GM18520 (cell line): ENCODE measurements around the gene METRN.

ENCODE experiments used
- ATAC-seq: cut with Tn5 transposase; IDR thresholded peaks from one replicate; pipeline ENCODE4 v1.9.1; 2021; ENCODE audit not compliant: unreplicated experiment

Gene METRN

DNA sequence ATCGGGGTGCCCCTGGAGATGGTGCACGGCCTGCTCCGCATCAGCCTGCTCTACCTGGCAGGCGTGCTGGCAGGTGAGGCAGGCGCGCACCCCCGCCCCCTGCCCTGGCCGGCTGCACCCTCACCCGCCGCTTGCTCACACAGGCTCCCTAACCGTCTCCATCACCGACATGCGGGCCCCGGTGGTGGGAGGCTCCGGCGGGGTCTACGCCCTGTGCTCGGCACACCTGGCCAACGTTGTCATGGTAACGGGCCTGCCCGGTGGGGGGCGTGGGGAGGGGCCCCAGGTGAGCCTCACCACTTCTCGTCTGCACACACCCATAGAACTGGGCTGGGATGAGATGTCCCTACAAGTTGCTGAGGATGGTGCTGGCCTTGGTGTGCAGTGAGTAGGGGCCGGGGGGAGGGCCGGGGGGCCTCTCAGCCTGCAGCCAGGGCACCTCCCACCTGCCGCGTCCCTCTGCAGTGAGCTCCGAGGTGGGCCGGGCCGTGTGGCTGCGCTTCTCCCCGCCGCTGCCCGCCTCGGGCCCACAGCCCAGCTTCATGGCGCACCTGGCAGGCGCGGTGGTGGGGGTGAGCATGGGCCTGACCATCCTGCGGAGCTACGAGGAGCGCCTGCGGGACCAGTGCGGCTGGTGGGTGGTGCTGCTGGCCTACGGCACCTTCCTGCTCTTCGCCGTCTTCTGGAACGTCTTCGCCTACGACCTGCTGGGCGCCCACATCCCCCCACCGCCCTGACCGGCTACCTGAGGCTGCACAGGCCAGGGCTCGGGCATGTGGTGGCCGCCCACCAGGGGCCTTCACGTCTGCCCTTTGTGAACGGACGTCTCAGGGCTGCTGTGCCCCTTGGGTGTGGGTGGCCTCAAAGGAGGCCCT lies 37.4 kb upstream of the METRN start:
- no peak for ATAC-seq

DNA sequence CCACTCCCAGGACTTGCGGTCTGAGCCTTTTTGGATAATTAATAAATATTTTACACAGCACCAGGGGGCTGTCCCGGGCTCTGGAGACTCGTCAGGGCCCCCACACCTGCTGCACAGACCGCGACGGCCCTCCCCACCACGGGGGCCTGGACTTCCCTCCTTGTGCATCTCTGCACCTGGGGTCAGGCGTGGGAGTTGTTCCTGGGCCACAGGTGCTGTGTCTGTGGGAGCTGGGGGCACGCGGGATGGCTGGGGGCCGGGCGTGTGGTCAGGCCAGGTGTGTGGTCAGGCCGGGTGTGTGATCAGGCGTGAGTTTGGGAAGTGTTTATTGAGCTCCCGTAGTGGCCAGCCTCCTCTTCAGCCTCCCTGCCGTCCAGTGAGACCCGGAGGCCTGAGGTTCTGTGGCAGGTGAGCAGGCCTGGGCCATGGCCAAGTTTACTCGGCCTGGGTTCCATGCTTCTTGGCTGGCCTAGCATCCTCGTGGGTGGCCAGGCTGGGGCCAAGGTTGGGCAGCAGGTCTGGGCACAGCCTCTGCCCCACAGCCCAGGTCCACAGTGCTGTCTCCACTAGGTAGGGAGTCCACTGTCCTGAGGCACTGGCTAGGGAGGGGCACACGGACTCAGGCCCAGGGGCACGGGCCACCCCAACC lies 36.6 kb upstream of the METRN start:
- no peak for ATAC-seq

DNA sequence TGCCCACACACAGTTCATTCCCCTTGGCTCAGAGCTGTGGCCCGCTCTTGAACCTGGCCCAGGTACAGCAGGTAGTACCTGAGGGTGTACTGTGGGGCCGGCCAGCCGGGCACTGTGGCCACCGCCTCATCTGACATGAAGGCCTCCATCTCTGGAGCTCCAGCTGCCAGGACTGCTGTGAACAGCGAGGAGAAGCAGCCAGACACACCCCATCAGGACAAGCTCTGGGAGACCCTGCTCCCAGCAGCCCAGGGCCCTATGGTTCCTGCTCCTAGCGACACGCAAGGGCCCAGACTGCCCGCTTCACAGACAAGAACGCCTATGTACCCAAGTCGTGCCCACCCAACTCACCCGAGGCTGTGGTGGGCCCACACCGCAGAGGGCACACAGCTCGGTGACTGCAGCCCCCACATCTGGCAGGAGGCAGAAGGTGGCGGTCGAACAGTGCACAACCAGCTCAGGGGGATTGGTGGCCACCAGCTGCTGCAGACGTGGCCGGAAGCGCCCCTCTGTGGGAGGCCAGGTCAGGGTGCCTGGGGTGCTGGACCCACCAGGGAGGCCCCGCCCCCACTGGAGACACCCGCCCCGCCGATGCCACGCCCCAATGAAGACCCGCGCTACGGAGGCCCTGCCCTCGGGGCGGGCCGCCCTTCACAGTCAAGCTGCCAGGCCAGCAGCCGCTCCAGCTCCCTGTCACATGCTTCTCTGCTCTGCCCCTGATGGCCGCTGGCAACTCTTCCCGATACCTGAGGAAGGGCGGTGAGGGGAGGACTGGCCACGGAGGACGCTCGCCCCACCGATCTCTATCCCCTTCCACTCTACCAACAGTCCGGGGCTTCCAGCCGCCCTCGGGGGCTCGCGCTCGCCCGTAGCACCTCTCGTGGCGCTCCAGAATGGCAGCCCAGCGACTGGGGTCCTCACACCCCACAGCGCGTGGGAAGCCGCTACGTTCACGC lies 35.8 kb upstream of the METRN start:
- no peak for ATAC-seq

DNA sequence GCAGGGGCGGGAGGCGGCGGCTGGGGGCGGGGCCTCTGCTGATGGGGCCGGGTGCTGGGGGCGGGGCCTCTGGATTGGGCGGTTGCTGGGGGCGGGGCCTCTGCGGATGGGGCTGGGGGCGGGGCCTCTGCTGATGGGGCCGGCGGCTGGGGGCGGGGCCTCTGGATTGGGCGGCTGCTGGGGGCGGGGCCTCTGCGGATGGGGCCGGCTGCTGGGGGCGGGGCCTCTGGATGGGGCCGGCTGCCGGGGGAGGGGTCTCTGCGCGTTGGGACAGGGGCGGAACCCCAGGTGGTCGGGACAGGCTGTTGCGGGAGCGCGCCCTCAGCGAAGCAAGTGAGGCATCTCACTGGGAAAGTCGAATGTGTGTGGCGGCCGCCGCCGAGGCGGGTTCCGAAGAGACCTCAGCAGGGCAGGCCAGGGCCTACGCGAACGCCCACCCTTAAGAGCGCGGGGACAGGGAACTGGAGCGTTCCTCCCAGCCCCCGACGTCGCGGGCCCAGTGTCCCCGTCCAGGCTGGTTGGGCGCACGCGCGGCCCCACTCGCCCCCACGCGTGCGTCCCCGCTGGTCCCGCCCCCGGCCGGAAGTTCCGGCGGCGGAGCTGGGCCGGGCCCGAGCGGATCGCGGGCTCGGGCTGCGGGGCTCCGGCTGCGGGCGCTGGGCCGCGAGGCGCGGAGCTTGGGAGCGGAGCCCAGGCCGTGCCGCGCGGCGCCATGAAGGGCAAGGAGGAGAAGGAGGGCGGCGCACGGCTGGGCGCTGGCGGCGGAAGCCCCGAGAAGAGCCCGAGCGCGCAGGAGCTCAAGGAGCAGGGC lies 34.9 kb upstream of the METRN start, which contains the start of gene STUB1:
TSS of gene STUB1 (plus strand) at position 597 of the 811 bp plus-strand sequence. CDS start at position 713, 116 bp downstream.
- ATAC-seq: no peak

DNA sequence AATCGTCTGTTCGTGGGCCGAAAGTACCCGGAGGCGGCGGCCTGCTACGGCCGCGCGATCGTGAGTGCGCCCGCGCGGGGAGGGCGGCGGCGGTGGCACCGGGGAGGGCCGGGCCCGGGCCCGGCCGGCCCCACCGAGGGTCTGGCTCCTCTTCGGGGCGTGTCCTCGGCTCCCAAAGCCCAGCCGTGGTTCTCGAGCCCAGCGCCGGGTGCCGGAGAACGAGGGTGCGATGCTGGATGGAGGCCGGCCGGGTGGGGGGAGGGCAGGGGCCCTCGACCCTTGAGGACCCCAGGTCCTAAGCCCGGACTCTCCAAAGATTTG lies 34.3 kb upstream of the METRN start:
- ATAC-seq: no peak

DNA sequence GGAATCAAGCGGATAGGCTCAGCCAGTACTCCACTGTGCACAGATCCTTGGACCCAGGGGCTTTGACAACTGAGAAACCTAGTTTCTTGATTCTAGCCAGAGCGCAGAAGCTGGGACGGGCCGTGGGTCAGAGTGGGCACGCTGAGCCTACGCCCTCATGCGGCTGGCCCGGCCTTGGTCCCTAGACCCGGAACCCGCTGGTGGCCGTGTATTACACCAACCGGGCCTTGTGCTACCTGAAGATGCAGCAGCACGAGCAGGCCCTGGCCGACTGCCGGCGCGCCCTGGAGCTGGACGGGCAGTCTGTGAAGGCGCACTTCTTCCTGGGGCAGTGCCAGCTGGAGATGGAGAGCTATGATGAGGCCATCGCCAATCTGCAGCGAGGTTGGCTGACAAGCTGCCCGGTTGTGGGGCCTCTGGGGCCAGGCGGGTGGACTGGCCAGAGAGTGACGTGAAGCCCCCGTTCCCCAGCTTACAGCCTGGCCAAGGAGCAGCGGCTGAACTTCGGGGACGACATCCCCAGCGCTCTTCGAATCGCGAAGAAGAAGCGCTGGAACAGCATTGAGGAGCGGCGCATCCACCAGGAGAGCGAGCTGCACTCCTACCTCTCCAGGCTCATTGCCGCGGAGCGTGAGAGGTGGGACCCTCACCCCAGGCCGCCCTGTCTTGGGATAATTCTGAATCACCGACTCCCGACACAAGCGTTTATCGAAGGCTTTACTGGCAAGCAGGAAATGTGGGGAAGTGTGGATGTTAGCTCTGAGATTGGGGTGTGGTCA lies 33.8 kb upstream of the METRN start:
- ATAC-seq: no peak

DNA sequence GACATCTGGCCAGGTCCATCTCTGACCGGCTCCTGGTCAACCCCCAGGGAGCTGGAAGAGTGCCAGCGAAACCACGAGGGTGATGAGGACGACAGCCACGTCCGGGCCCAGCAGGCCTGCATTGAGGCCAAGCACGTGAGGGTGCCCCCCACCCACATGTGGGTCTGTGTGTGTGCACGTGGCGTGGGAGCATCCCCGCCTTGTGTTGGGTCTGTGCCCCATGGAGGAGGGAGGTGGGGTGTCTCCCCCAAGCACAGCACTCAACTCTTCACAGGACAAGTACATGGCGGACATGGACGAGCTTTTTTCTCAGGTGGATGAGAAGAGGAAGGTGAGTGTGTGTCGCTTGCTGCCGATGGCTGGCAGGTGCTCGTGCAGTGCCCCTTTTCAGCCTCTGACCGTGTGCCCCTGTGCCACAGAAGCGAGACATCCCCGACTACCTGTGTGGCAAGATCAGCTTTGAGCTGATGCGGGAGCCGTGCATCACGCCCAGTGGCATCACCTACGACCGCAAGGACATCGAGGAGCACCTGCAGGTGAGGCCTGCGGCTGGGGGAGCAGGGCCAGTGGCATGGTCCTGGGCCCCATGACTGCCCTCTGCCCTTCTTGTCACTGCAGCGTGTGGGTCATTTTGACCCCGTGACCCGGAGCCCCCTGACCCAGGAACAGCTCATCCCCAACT lies 33.0 kb upstream of the METRN start:
- ATAC-seq: no peak

DNA sequence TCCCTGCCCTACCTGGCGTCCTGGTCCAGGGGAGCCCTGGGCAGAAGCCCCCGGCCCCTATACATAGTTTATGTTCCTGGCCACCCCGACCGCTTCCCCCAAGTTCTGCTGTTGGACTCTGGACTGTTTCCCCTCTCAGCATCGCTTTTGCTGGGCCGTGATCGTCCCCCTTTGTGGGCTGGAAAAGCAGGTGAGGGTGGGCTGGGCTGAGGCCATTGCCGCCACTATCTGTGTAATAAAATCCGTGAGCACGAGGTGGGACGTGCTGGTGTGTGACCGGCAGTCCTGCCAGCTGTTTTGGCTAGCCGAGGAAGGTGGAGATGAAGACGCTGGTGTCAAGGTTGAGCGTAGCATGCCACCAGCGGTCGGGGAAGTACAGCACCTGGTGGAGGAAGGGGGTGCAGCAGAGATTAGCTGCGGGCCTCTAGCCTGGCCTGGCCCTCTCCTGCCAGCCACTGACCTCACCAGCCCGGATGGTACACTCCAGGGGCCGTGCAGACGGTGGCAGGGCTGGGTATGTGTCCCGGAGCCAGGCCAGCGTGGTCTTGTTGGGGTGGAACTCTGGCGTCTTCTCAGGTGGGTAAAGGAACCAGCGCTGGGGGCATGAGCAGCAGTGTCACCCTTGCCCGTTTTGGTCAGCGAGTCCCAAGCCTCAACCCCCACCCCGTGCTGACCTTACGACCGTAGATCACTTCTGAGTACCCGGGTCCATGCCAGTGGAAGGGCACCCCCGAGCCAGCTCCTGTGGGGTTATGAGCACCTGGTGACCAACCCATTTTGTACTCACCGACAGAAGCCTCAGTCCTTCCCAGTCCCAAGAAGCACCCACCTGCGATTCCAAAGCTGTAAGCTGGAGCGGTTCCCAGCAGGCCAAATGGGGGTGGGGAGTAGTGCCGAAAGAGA lies 32.2 kb upstream of the METRN start:
- ATAC-seq: no peak

DNA sequence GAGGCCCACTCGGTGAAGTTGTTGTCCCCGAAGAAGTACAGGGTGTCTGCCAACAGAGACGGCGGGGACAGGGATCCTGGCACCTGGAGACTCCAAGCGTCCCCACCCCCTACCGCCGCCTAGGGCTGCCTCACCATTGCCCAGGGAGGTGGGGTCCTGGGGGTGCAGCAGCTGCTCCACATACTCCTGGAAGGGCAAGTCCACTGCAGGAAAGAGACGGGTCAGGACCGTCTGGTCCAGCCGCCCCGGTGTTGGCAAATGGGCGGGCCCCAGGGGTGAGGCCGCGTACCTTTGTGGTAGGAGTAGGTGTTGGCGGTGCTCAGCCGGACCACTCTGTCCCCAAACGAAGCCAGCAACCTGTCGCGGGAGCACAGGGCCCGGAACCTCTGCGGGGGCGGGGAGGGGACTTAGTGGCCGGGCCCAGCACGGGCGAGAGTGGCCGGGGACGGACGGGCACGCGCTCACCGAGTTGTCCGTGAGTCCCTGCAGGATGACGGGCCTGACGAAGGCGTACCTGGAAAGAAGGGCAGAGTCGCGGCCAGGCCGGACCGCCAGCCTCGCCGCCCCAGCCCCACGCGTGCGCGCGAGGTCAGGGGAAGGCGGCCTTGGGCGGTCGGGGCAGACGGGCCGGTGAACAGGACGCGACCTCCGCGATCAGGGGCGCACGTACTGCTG lies 31.4 kb upstream of the METRN start:
- no peak for ATAC-seq

DNA sequence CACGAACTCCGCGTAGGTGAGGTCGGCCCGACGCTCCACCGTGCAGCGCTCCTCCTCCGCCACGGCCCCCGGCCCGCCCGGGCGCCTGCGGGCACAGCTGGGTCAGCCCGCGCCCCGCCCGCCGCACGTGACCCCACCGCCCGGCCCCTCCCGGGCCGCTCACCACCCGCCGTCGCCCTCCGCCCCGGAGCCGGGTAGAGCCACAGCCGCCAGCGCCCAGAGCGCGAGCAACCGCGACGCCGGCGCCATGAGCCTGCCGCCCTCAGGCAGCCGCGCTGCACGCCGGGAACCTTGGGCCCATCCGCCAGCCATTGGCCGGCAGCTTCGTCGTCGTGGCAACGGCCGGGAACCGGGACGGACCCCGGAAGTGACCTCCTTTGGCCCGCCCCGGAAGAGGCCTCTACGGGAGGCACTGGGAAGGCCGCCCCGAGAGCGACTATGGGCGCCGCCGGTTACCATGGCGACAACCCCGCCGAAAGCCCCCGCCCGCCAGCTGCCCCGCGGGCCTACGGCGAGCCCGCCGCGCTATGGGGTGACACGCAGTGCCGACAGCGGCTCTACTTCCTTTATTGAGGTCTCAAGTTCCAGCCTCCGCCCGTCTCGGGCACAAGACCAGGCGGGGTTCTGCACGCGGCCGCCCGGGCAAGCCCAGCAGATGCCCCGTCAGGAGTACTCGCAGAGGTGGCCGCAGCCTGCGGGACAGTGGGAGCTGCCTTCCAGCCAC lies 30.7 kb upstream of the METRN start, which contains the start of gene JMJD8:
TSS of gene JMJD8 (minus strand) at position 264 of the 724 bp plus-strand sequence. CDS start at position 249, 15 bp downstream.
- ATAC-seq: peak; percentile 70

DNA sequence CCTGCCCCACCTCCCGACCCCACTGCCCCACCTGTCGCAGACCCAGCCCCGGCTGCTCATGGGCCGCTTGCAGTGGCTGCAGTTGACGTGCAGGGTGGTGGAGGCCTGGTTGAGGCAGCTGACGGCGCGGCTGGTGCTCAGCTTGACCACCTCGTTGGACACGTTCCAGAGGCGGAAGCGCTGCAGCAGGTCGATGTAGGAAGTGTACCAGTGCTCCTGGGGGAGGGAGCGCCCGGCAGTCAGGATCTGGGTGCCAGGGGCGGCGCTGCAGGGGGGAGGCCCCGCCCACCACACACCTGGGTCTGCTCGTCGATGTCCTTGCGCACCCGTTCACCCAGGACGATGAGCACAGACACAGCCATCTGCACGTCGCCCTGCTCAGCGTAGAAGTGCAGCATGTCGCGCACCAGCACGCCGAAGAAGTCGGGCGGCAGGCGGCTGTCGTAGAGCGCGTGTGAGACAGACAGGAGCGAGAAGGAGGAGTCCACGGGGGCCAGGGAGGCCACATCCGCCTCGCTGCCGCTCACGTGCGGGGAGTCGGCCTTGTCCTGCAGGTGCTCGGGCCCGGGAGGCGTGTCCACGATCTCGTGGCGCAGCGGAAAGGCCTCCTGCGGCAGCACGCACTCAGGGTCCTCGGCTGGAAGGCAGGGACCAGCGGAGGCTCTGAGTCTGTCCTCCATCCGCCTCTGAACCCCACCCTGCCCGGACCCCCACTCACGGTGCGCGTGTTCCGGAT lies 29.8 kb upstream of the METRN start:
- no peak for ATAC-seq

DNA sequence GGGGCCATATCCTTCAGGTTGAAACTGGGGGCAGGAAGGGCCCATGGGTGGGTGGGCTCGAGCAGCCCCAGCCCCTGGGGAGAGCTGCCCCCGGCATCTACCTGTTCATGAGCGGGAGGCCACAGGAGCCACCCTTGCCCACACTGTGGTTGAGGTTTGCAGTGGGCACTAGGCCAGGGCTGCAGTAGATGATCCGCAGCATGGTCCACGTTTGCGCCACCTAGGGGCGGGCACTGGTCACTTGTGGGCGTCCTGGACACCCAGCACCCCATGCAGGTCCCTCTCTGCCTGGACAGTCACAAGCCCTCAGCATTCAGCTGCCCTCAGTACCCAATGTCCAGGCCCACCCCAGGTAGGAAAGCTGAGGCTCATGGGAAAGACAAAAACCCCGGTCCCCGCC lies 29.0 kb upstream of the METRN start:
- ATAC-seq: no peak

DNA sequence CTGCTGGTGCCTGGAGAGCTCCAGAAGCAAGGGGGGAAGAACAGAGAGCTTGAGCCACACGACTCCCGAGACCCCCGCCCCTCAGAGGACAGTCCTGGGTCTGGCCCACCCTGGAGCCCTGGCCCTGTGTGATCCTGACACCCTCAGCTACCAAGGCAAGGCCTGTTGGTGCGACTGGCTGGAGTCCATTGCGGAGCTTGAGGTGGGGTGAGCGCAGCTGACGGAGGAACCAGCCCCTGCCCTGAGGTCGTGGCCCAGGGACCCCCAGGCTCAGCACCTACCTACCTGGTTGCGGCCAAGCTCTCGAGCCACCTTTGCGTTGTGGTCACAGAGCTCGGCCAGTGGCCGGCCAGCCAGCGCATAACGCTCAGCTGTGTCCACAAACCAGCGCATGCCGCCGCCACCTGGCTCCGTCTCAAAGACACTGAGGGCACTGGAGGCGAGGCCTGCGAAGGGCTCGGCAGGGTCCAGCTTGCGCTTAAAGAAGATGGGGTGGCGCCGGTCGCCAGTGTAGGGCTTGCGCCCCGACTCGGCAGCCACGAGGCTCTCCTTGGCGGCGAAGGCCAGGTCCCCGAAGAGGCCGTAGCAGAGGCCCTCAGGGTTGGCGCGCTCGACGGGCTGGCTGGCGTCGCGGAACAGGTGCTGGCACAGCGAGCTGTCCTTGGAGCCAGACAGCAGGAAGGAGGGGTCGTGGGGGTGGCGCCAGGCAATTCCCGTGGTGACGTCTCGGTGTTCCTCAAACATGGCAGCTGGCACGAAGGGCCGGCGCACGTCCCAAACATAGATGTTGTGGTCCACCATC lies 28.3 kb upstream of the METRN start:
- no peak for ATAC-seq

DNA sequence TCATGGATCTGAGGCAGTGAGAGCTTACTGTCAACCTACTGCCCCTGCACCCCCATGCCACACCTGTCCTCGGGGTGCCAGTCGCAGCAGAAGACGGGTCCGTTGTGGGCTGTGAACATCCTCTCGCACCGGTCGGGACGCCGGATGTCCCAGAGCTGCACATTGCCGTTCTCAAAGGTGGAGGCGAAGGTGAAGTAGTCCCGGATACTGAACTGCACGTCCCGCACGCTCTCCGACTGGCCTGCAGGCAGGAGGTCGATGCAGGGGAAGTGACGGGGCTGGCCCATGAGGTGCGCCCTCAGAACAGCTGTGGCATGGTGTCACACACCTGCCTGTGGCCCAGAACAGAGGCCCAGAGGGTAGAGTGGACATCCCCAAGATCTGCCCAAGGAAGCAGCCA lies 27.4 kb upstream of the METRN start:
- ATAC-seq: no peak

DNA sequence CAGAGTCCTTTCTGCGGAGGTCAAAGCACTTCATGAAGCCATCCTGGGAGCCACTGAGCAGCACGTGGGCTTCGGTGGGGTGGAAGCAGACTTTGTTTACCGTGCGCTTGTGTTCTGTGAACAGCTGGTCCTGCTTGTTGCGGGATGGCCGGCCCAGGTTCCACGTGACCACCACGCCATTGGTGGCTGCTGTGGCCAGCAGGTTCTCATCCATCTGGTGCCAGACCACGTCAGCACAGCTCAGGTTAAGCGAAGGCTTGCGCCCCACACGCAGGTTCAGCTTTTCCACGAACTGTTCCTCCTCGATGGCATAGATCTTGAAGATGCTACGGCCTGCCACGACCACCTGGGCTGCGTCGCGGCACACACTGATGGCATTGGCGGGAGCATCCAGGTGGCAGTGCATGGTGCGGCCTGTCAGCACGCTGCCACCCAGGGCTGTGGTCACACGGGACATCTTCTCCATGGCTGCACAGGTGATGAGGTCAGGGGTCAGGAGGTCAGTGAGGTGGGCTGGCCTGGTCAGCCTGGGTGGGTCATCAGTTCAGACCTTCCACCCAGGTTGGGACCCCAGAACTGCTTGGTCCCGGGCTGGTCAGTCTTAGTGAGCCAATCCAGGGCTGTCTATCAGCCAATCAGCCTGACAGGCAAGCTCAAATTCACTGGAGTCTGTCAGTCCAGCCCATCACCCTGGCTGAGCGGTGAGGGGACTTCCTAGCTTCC lies 25.6 kb upstream of the METRN start:
- no peak for ATAC-seq
